Measurements from ENCODE around the gene DCAF10.
"Not testable (repeated sequence)": the region's sequence is repeated elsewhere in the genome, so short reads cannot be mapped to it uniquely, and the experiment has no call there.

The DCAF10 gene

DNA sequence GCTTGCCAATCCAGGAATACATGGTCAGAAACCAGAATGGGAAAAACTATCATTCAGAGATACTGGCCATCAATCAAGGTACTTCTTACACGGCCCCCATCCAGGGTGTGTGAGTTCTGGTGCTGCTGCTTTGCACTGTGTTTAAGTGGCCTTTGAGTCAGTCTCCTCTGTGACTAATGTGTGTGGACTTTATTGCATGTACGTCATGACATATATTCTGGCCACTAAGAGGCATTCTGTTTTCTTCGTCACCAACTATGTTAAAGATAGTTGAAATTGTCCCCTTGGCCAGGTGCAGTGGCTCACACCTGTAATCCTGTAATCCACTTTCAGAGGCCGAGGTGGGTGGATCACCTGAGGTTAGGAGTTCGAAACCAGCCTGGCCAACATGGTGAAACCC lies 24.3 kb upstream of the DCAF10 start:
- ATAC-seq (ENCODE audit: low read depth) (no peak), DNase-seq (ENCODE audit: low spot score in 2 of 2) (no peak)
- Mint-ChIP-seq H3K4me1 (peaks cover 6% of the 10 kb centered on the region), H3K36me3 (peaks cover 13% of the 10 kb centered on the region), H3K27me3 (no peaks in the 10 kb centered on the region), H3K9me3 (no peaks in the 10 kb centered on the region), H3K27ac (no peak overlapping the region), H3K4me3 (no peak overlapping the region)

DNA sequence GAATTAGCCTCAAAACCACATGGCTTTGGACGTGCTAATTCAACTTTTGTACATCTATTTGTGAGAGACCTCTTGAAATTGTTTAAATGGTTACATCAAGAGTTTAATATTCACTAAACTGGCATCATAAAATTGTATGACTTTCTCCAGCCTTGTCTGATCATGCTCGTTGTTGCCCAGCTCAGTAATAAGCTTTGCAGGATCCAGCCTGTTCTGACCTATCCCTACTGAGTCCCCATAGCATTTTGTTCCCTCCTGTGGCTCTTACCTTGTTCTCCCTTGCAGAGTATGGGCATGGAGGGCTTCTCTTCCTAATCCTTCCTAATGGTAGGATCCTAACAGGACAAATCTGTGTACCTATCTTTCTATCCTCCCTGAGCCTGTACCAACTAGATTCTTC lies 22.1 kb upstream of the DCAF10 start:
- H3K36me3 Mint-ChIP-seq, result peaks cover 24% of the 10 kb centered on the region
- no peak for ATAC-seq (ENCODE audit: low read depth)
- no peaks in the 10 kb centered on the region for H3K27me3 Mint-ChIP-seq
- DNase-seq (ENCODE audit: low spot score in 2 of 2), result no peak
- H3K4me3 Mint-ChIP-seq, result no peak overlapping the region
- peak overlapping the region; percentile 16 for H3K27ac Mint-ChIP-seq
- H3K9me3 Mint-ChIP-seq, result no peaks in the 10 kb centered on the region
- H3K4me1 Mint-ChIP-seq, result peaks cover 19% of the 10 kb centered on the region

DNA sequence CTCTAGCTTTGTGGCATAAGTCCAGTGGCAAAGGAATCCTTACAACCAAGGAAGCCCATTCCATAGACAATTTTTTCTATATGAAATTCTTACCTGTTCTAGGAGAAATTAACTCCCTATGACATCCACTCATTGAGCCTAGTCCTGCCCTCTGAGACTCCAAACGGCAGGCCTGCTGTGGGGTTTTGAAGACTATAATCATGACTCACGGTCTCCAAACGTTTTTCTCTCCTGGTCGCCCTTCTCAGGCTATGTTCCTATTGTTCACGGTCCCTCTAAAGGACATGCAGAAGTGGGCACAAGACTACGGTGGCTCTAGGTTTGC lies 16.3 kb upstream of the DCAF10 start:
- ATAC-seq (ENCODE audit: low read depth) (no peak), DNase-seq (ENCODE audit: low spot score in 2 of 2) (no peak)
- Mint-ChIP-seq H3K27ac (peak overlapping the region; percentile 94), H3K36me3 (peaks cover 14% of the 10 kb centered on the region), H3K4me1 (peaks cover 17% of the 10 kb centered on the region), H3K9me3 (no peaks in the 10 kb centered on the region), H3K27me3 (no peaks in the 10 kb centered on the region), H3K4me3 (peak overlapping the region; percentile 97)

DNA sequence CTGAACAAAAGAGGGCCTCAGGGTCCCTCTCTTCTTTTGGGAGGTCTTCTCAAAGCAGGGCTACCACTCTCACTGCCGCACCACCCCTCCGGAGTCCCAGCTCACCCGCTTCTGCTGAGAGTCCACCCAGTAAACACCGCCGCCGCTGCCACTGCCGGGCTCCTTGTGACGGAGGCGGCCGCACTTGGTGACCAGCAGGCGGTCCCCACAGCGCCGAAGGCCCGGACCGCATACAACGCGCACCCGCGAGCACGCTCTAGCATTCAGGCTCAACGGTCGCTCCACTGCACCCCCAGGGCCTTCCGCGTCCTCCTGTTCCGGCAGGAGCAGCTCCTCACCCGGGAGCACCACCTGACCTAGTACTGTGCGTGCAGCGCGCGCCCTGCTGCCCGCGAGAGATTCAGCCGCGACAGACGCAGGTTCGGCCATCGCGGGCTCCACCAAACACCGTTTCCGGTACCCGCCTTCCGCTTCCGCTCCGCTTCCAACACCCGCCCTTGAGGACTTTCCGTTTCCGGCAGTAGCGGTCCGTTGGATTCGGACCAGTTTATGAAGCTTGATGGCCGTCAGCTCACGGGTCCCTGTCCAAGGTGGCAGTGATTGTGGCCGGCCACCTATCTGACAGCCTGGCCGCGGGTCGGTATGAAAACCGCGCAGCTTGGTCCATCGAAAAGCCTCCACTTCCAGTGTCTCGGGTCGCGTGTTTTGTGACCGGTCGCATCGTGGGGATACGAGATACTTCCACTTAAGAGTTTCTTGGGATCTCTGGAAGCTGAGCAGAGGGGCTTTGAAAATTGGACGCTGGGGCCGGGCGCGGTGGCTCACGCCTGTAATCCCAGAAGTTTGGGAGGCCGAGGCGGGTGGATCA lies 15.7 kb upstream of the DCAF10 start, which contains the start of gene EXOSC3:
Gene EXOSC3 (minus strand): TSS at position 449 of the 868 bp plus-strand sequence. CDS start 20 bp downstream, at position 429.
- H3K36me3 Mint-ChIP-seq, result peaks cover 12% of the 10 kb centered on the region

DNA sequence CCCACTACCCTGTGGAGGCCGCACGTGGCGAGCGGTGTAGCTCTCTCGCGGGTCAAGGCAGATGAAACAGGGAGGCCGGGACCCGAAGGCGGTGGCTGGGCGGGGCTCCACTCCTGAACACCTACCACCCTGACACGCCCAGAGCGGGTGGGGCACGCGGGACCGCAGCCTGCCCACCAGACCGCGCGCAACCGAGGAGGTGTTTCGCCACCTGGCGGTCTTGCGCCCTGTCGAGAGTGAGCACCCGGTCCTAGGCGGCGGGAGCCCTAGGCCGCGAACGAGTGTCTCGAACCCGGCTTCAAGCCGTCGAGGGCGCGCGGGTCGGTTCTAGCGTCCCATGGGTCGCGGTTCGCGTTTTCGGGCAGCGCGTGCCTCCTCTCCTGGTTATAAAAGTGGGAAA lies 13.5 kb upstream of the DCAF10 start:
- Mint-ChIP-seq H3K4me1 (peaks cover 15% of the 10 kb centered on the region), H3K9me3 (peaks cover 3% of the 10 kb centered on the region), H3K36me3 (peaks cover 13% of the 10 kb centered on the region), H3K4me3 (no peak overlapping the region), H3K27me3 (no peaks in the 10 kb centered on the region), H3K27ac (no peak overlapping the region)
- ATAC-seq (ENCODE audit: low read depth) (no peak), DNase-seq (ENCODE audit: low spot score in 2 of 2) (no peak)

More for the DNA sequence above, 15.7 kb upstream of the DCAF10 start, which contains the start of gene EXOSC3:
- Mint-ChIP-seq H3K9me3 (no peaks in the 10 kb centered on the region), H3K27me3 (no peaks in the 10 kb centered on the region), H3K4me1 (peaks cover 17% of the 10 kb centered on the region), H3K27ac (peak within 1 kb of the TSS; percentile 94), H3K4me3 (peak within 1 kb of the TSS; percentile 97)
- ATAC-seq (ENCODE audit: low read depth) (peak; percentile 90), DNase-seq (ENCODE audit: low spot score in 2 of 2) (peak; percentile 72 to 82)

DNA sequence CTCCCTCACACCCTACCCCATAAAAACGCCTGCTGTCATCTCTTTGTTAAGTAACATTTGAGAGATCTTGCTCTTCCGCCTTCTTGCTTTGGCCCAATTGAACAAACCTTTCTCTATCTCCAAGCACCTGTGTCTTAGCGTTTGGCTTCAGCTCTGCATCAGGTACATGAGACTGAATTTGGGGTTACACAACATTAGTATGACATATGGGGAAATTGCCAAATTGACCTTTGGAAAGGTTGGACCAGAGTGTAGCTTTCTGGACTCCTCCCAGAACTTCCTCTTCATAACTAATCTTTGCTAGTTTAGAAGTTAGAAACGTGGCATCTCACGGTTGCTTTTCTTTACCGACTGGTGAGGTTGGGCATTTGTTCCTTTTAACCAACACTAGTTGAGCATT lies 12.3 kb upstream of the DCAF10 start:
- ATAC-seq (ENCODE audit: low read depth) (no peak), DNase-seq (ENCODE audit: low spot score in 2 of 2) (no peak)
- Mint-ChIP-seq H3K9me3 (peaks cover 3% of the 10 kb centered on the region), H3K4me3 (no peak overlapping the region), H3K36me3 (peaks cover 4% of the 10 kb centered on the region), H3K27ac (no peak overlapping the region), H3K27me3 (no peaks in the 10 kb centered on the region), H3K4me1 (peaks cover 4% of the 10 kb centered on the region)

DNA sequence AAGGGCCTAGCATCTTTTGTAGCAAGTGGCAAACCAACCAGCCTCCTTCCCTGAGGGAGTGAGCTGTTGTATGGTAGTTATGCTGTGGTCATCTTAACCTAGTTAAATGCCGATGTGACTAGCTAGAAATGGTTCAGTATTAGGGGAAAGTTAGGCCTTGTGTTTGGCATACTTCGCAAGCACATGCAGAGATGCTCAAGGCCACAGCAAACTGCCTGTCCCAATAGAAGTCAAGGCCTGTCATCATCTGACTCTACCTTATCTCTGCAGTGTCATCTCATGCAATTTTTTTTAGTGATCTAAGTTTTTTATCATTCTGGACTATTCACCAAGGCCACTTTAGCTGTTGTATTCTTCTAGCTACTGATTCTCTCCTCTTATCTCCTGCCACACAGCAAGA lies 10.5 kb upstream of the DCAF10 start:
- Mint-ChIP-seq H3K36me3 (peaks cover 4% of the 10 kb centered on the region), H3K4me1 (no peaks in the 10 kb centered on the region), H3K9me3 (peaks cover 3% of the 10 kb centered on the region), H3K27me3 (no peaks in the 10 kb centered on the region), H3K27ac (no peak overlapping the region), H3K4me3 (no peak overlapping the region)
- DNase-seq (ENCODE audit: low spot score in 2 of 2), result no peak
- no peak for ATAC-seq (ENCODE audit: low read depth)

DNA sequence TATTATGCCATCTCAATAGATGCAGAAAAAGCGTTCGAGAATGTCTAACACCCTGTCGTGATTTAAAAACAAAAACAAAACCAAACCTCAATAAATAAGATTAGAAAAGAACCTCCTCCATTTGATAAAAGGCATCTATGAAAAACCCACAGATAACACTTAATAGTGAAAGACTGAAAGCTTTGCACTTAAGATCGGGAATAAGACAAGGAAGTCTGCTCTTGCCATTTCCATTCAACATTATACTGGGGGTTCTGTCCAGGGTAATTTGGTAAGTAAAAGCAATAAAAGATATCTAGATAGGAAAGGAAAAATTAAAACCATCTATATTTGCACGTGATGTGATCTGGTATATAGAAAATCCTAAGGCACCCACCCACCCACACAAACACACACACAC lies 8.5 kb upstream of the DCAF10 start:
- DNase-seq (ENCODE audit: low spot score in 2 of 2) (no peak), ATAC-seq (ENCODE audit: low read depth) (no peak)
- Mint-ChIP-seq H3K4me3 (no peak overlapping the region), H3K36me3 (peaks cover 6% of the 10 kb centered on the region), H3K4me1 (no peaks in the 10 kb centered on the region), H3K27ac (no peak overlapping the region), H3K27me3 (no peaks in the 10 kb centered on the region), H3K9me3 (peaks cover 3% of the 10 kb centered on the region)

DNA sequence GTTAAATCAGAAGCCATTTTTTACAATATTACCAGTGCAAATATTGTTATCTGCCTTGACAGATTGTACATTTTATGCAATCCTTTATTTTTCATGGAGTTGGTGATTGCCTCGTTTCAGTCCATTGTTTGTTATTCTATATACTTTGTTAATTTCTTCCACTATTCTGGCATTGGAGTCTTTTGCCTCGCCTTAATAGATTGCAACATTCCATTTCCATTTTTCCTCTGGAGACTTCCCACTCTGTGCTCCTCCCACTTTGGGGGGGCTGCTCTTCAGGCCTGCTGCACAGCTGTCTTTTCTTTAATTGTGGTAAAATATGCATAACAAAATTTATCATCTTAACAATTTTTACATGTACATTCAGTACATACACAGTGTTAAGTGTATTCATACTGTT lies 4.4 kb upstream of the DCAF10 start:
- H3K36me3 Mint-ChIP-seq, result peaks cover 4% of the 10 kb centered on the region
- H3K27ac Mint-ChIP-seq, result no peak overlapping the region
- no peak for ATAC-seq (ENCODE audit: low read depth)
- DNase-seq (ENCODE audit: low spot score in 2 of 2), result no peak
- peaks cover under 1% of the 10 kb centered on the region for H3K9me3 Mint-ChIP-seq
- H3K4me3 Mint-ChIP-seq, result no peak overlapping the region
- H3K4me1 Mint-ChIP-seq, result peaks cover 6% of the 10 kb centered on the region
- no peaks in the 10 kb centered on the region for H3K27me3 Mint-ChIP-seq

DNA sequence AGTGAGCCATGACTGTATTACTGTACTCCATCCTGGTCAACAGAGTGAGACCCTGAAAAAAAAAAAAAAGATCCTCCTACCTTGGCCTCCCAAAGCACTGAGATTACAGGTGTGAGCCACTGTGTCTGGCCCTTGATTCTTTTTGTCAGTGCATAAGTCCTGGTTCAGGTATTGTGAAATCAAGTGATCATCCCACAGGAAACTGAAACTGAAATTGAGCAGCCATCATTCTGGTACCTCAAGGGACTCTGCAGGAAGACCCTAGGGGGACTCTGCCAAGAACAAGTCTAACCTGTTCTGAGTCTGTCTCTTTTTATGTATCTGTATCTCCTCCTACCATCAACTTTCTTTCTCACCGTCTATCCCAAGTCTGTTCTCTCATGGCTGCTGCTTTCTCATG lies 1.9 kb upstream of the DCAF10 start:
- H3K36me3 Mint-ChIP-seq, result peaks cover 3% of the 10 kb centered on the region
- DNase-seq (ENCODE audit: low spot score in 2 of 2) (no peak), ATAC-seq (ENCODE audit: low read depth) (no peak)
- H3K27me3 Mint-ChIP-seq, result no peaks in the 10 kb centered on the region
- H3K27ac Mint-ChIP-seq, result no peak overlapping the region
- H3K4me3 Mint-ChIP-seq, result no peak overlapping the region
- H3K9me3 Mint-ChIP-seq, result no peaks in the 10 kb centered on the region
- H3K4me1 Mint-ChIP-seq, result peaks cover 18% of the 10 kb centered on the region

DNA sequence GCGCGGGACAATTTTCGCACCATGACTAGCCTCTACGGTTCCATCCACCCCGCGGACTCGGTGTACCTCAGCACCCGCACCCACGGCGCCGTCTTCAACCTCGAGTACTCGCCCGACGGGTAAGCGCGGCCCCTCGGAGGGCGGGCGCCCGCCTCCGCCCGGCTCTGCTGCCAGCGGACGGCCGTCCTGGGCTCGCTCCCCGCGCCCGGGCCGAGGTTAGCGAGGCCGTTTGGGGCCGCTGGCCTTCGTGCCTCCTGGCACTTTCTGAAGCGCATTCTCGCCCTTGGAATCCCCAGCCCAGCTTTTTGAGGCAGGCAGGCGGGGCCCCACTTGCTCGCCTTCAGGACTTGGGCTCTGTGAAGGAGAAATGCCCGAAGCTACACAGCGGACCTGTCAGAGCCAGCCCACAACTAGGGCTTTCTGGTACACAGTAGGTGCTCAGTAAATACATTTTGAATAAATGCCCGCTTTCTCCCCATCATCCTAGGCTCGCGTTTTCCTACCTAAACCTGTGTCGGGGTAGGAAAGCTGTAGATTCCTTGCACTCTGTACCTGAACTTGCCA lies 772 bp downstream of the DCAF10 start:
- Mint-ChIP-seq H3K27me3 (no peaks in the 10 kb centered on the region), H3K27ac (peak overlapping the region; percentile 84), H3K9me3 (no peaks in the 10 kb centered on the region), H3K36me3 (peaks cover 8% of the 10 kb centered on the region), H3K4me3 (peak overlapping the region; percentile 93), H3K4me1 (peaks cover 18% of the 10 kb centered on the region)
- ATAC-seq (ENCODE audit: low read depth) (peak; percentile 16), DNase-seq (ENCODE audit: low spot score in 2 of 2) (no peak)

DNA sequence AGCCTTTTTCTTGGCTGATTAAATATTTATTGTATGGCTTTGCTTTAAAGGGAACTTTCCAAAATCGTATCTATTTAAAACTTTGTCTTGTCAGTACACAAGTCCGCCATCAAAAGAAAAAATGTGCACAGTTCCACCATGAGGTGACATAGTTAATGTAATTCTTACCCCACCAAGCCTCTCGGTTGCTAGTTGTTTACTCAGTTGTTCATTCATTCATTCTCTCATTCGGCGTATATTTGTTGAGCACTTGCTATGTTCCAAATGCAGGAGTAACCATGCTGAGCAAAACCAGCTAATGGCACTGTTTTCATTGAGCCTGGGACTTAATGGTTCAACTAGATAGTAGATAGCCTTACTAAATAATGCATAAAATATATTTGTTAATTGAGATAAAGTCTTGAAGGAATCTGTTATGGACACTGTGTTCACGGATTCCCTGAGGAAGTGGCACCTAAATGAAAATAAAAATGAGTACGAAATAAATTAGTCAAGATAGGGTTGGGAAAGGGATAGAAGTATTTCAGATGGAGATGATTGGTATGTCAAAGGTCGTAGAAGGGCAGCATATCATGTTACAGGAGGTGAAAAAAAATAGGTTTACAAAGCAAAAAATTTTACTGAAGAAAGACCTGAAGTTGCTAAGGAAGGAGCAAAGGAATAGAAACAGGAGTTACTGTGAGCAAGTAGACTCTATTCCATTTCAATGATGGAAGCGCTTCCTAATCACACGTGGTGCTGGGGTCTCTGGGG lies 1.5 kb downstream of the DCAF10 start:
- ATAC-seq (ENCODE audit: low read depth) (no peak), DNase-seq (ENCODE audit: low spot score in 2 of 2) (no peak)
- H3K36me3 Mint-ChIP-seq, result peaks cover 5% of the 10 kb centered on the region
- H3K4me3 Mint-ChIP-seq, result peak overlapping the region; percentile 93
- H3K9me3 Mint-ChIP-seq, result no peaks in the 10 kb centered on the region
- peak overlapping the region; percentile 84 for H3K27ac Mint-ChIP-seq
- H3K4me1 Mint-ChIP-seq, result peaks cover 18% of the 10 kb centered on the region
- no peaks in the 10 kb centered on the region for H3K27me3 Mint-ChIP-seq

DNA sequence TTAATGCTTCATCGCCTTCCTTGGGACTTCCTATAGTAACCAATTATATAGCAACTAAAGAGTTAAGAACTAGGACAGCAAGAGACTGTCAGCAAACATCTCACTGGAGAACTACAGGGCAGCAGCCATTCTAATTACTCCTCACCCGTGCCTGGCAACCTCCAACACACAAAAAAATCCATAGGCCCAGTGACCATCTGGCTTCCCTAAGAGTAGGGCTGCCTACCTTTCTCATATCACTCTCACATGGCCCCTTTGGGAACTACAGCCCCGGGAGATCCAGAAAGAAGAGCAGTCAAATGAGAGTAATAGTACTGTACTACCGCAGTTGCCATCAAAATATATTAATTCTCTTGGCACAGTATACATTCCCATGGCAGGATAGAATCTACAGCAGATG lies 5.7 kb downstream of the DCAF10 start:
- no peaks in the 10 kb centered on the region for H3K9me3 Mint-ChIP-seq
- H3K27ac Mint-ChIP-seq, result no peak overlapping the region
- ATAC-seq (ENCODE audit: low read depth), result no peak
- no peak overlapping the region for H3K4me3 Mint-ChIP-seq
- peaks cover 14% of the 10 kb centered on the region for H3K4me1 Mint-ChIP-seq
- DNase-seq (ENCODE audit: low spot score in 2 of 2), result no peak
- peaks cover 8% of the 10 kb centered on the region for H3K36me3 Mint-ChIP-seq
- H3K27me3 Mint-ChIP-seq, result no peaks in the 10 kb centered on the region

DNA sequence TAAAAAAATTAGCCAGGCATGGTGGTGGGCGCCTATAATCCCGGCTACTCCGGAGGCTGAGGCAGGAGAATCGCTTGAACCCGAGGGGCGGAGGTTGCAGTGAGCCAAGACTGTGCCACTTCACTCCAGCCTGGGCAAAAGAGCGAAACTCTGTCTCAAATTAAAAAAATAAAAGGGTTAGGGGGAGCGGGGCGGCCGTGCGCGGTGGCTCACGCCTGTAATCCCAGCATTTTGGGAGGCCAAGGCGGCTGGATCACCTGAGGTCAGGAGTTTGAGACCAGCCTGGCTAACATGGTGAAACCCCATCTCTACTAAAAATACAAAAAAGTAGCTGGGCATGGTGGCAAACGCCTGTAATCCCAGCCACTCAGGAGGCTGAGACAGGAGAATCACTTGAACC lies 9.1 kb downstream of the DCAF10 start:
- H3K4me3 Mint-ChIP-seq; ATAC-seq (ENCODE audit: low read depth); H3K4me1 Mint-ChIP-seq; H3K27me3 Mint-ChIP-seq; DNase-seq (ENCODE audit: low spot score in 2 of 2); H3K27ac Mint-ChIP-seq; H3K9me3 Mint-ChIP-seq: not testable (repeated sequence)
- H3K36me3 Mint-ChIP-seq, result peaks cover 16% of the 10 kb centered on the region
